Vagina (tissue), 2 donors: ENCODE measurements around the gene MGAT5B. TPM values are rescaled to one million over a fixed set of nuclear protein-coding genes. Genes with fewer than 3 reads are reported as not detected.

Source experiments
- DNase-seq, 2 donors: peaks; one replicate each; pipeline ENCODE4 v3.0.0-alpha.2; 2017; ENCODE audit errors: extremely low spot score in 2 of 2
- H3K27ac ChIP-seq: fragments of 200-600 bp; sonication (generic); one replicate; pipeline ENCODE4 v1.5.1; 2019
- H3K27me3 ChIP-seq: fragments of 200-600 bp; sonication (generic); one replicate; pipeline ENCODE4 v1.5.1; 2019
- H3K36me3 ChIP-seq, 2 donors: fragments of 200-600 bp; sonication (generic); one replicate each; pipeline ENCODE4 v1.5.1; 2017 to 2019
- H3K4me1 ChIP-seq: fragments of 200-600 bp; sonication (generic); one replicate; pipeline ENCODE4 v1.5.1; 2019
- H3K4me3 ChIP-seq, 2 donors: fragments of 200-600 bp; sonication (generic); 1 replicate in 1 of 2; 2 replicates in 1 of 2; pipeline ENCODE4 v1.5.1; 2016 to 2019
- H3K9me3 ChIP-seq: fragments of 200-600 bp; sonication (generic); one replicate; pipeline ENCODE4 v1.5.1; 2019
- CTCF ChIP-seq, 3 experiments: fragments of 450-650 bp in 2 of 3; fragments of 200-600 bp in 1 of 3; sonication (generic) in 1 of 3; IDR thresholded peaks; one replicate each; pipeline ENCODE4 v1.5.1; 2017 to 2019; ENCODE audit warnings: antibody characterized with exemption in 3 of 3, mild to moderate bottlenecking in 2 of 3, moderate library complexity in 2 of 3
- POLR2A ChIP-seq, 2 donors: fragments of 450-650 bp; IDR thresholded peaks; one replicate each; pipeline ENCODE4 v1.6.1; 2017; ENCODE audit warnings: antibody characterized with exemption in 2 of 2, mild to moderate bottlenecking in 2 of 2, moderate library complexity in 2 of 2
- POLR2AphosphoS5 ChIP-seq, 2 donors: sonication (generic); formaldehyde crosslinking; IDR thresholded peaks; one replicate each; pipeline ENCODE4 v1.9.0; 2017; ENCODE audit warnings: antibody characterized with exemption in 2 of 2, mild to moderate bottlenecking in 2 of 2, low read depth in 1 of 2; ENCODE audit not compliant: insufficient read depth in 1 of 2
- intact Hi-C: fragments of 100-400 bp; cut with DNase I; formaldehyde crosslinking; loops from one replicate; pipeline ENCODE4 v1.15.1; 2023
- total RNA-seq: library from RNA; depleted of rRNA; stranded (reverse); fragments of >200 nt; gene quantifications from one replicate; pipeline ENCODE4 v1.2.3, GENCODE V29; 2016

The MGAT5B gene
- total RNA-seq, 1 donor from 2014 or later, result 0.49 TPM

GRCh38 chr17:76864024-76864423, 4.2 kb upstream of the MGAT5B start:
- no peak for DNase-seq
- H3K27me3 ChIP-seq, result peaks cover under 1% of the 10 kb centered on the region
- H3K9me3 ChIP-seq, result no peaks in the 10 kb centered on the region
- H3K36me3 ChIP-seq, result no peaks in the 10 kb centered on the region
- TF ChIP-seq CTCF (IDR thresholded peaks at IDR 0.05) (no peak), POLR2A (IDR thresholded peaks at IDR 0.05) (no peak), POLR2AphosphoS5 (IDR thresholded peaks at IDR 0.05; ENCODE audit: insufficient read depth in 1 of 2, low read depth in 1 of 2) (no peak)
- intact Hi-C loops, result no loop called here
- H3K4me3 ChIP-seq, result no peak overlapping the region
- no peak overlapping the region for H3K27ac ChIP-seq
- peaks cover 9% of the 10 kb centered on the region for H3K4me1 ChIP-seq

DNA sequence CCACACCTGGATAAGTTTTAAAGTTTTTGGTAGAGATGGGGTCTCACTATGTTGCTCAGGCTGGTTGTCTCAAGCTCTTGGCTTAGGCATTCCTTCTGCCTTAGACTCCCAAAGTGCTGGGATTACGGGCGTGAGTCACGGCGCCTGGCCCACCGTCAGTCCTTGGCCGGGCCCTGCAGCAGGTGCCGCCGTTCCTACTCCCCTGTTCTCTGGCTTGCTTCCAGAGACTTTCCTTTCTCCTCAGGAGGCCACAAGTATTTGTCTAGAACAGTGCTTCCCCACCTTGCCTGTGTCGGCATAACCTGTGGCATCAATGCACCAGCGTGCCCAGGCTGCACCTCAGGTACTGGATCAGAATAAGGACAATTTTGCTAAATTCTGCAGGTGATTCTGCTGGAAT, 3.0 kb upstream of the MGAT5B start:
- no peaks in the 10 kb centered on the region for H3K36me3 ChIP-seq
- H3K4me3 ChIP-seq, result no peak overlapping the region
- intact Hi-C loops, result loop anchor here (5.0 kb wide), 1 partner anchor 192 kb away; no protein-coding TSS in a partner anchor
- H3K9me3 ChIP-seq, result no peaks in the 10 kb centered on the region
- no peak for DNase-seq
- TF ChIP-seq CTCF (IDR thresholded peaks at IDR 0.05) (no peak), POLR2AphosphoS5 (IDR thresholded peaks at IDR 0.05; ENCODE audit: insufficient read depth in 1 of 2, low read depth in 1 of 2) (no peak), POLR2A (IDR thresholded peaks at IDR 0.05) (no peak)
- peaks cover 9% of the 10 kb centered on the region for H3K27me3 ChIP-seq
- peaks cover 17% of the 10 kb centered on the region for H3K4me1 ChIP-seq
- H3K27ac ChIP-seq, result no peak overlapping the region

DNA sequence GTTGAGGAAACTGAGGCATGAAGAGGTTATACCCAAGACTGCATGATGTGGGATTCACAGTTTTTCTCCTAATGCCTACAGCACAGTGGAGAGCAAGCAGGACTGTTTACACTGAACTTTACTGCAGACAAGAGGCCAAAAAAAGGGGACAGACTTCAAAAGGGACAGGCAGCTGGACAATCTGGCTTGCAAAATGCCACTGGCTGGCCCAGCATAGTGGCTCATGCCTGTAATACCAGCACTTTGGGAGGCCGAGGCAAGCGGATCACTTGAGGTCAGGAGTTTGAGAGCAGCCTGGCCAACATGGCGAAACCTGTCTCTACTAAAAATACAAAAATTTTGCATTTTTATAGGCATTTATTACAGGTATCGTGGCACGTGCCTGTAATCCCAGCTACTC, 2.0 kb upstream of the MGAT5B start:
- intact Hi-C loops, result loop anchor here (5.0 kb wide), 1 partner anchor 191 kb away; no protein-coding TSS in a partner anchor
- H3K4me1 ChIP-seq, result peaks cover 17% of the 10 kb centered on the region
- TF ChIP-seq CTCF (IDR thresholded peaks at IDR 0.05), result no peak
- TF ChIP-seq POLR2A (IDR thresholded peaks at IDR 0.05), result no peak
- no peak for TF ChIP-seq POLR2AphosphoS5 (IDR thresholded peaks at IDR 0.05; ENCODE audit: insufficient read depth in 1 of 2, low read depth in 1 of 2)
- H3K4me3 ChIP-seq, result no peak overlapping the region
- no peaks in the 10 kb centered on the region for H3K9me3 ChIP-seq
- DNase-seq, result no peak
- H3K27me3 ChIP-seq, result peaks cover 9% of the 10 kb centered on the region
- no peaks in the 10 kb centered on the region for H3K36me3 ChIP-seq
- no peak overlapping the region for H3K27ac ChIP-seq

GRCh38 chr17:76866774-76867577, 1.2 kb upstream of the MGAT5B start:
- no peak overlapping the region for H3K4me3 ChIP-seq
- no peaks in the 10 kb centered on the region for H3K9me3 ChIP-seq
- H3K4me1 ChIP-seq, result peaks cover 17% of the 10 kb centered on the region
- no peaks in the 10 kb centered on the region for H3K36me3 ChIP-seq
- no peak for DNase-seq
- H3K27me3 ChIP-seq, result peaks cover 9% of the 10 kb centered on the region
- no peak overlapping the region for H3K27ac ChIP-seq
- no peak for TF ChIP-seq POLR2A (IDR thresholded peaks at IDR 0.05)
- no peak for TF ChIP-seq POLR2AphosphoS5 (IDR thresholded peaks at IDR 0.05; ENCODE audit: insufficient read depth in 1 of 2, low read depth in 1 of 2)
- no peak for TF ChIP-seq CTCF (IDR thresholded peaks at IDR 0.05)
- intact Hi-C loops, result loop anchor here (5.0 kb wide), 1 partner anchor 190 kb away; no protein-coding TSS in a partner anchor
